Measurements from ENCODE around the gene TMEM214.

The TMEM214 gene

GRCh38 chr2:27040282-27040681 lies 7.5 kb downstream of the TMEM214 start:
- DNase-seq (ENCODE audit: low read depth) = no peak

GRCh38 chr2:27041752-27042151 lies 9.0 kb downstream of the TMEM214 start:
- no peak for DNase-seq (ENCODE audit: low read depth)

GRCh38 chr2:27042159-27042661 lies 9.4 kb downstream of the TMEM214 start:
- DNase-seq (ENCODE audit: low read depth) = no peak

- DNase-seq (ENCODE audit: low read depth) = peak; percentile 24
Observed at GRCh38 chr2:27042985-27043634, 10.3 kb downstream of the TMEM214 start.

- no peak for DNase-seq (ENCODE audit: low read depth)
Observed at GRCh38 chr2:27049422-27050280, 16.9 kb downstream of the TMEM214 start.

GRCh38 chr2:27050281-27050995 lies 17.7 kb downstream of the TMEM214 start:
- DNase-seq (ENCODE audit: low read depth) = peak; percentile 95

- peak; percentile 88 for DNase-seq (ENCODE audit: low read depth)
Observed at GRCh38 chr2:27050996-27051901, 18.5 kb downstream of the TMEM214 start, which contains the start of gene AGBL5. Gene AGBL5, plus strand, starts transcription at chr2:27051668. Its CDS starts 1,291 bp downstream, at chr2:27052959.

- no peak for DNase-seq (ENCODE audit: low read depth)
Observed at GRCh38 chr2:27051902-27052645, 19.3 kb downstream of the TMEM214 start.

- no peak for DNase-seq (ENCODE audit: low read depth)
Observed at GRCh38 chr2:27053321-27053720, 20.6 kb downstream of the TMEM214 start.

- no peak for DNase-seq (ENCODE audit: low read depth)
Observed at GRCh38 chr2:27053776-27054175, 21.0 kb downstream of the TMEM214 start.

GRCh38 chr2:27054721-27055120 lies 22.0 kb downstream of the TMEM214 start:
- DNase-seq (ENCODE audit: low read depth) = no peak

GRCh38 chr2:27057184-27057583 lies 24.4 kb downstream of the TMEM214 start:
- DNase-seq (ENCODE audit: low read depth) = no peak

- no peak for DNase-seq (ENCODE audit: low read depth)
Observed at GRCh38 chr2:27058210-27058609, 25.4 kb downstream of the TMEM214 start.

- no peak for DNase-seq (ENCODE audit: low read depth)
Observed at GRCh38 chr2:27059141-27059820, 26.5 kb downstream of the TMEM214 start.

GRCh38 chr2:27060323-27060722 lies 27.6 kb downstream of the TMEM214 start:
- no peak for DNase-seq (ENCODE audit: low read depth)

GRCh38 chr2:27065128-27065527 lies 32.4 kb downstream of the TMEM214 start:
- DNase-seq (ENCODE audit: low read depth) = no peak

- DNase-seq (ENCODE audit: low read depth) = no peak
Observed at GRCh38 chr2:27067385-27067784, 34.6 kb downstream of the TMEM214 start.

- no peak for DNase-seq (ENCODE audit: low read depth)
Observed at GRCh38 chr2:27069436-27069835, 36.7 kb downstream of the TMEM214 start.

GRCh38 chr2:27069961-27070618 lies 37.3 kb downstream of the TMEM214 start:
- no peak for DNase-seq (ENCODE audit: low read depth)

All from amniotic epithelial cell (primary cell).